HG03159 (cell line): ENCODE data around the gene ASXL3.

Source experiments
- ATAC-seq: cut with Tn5 transposase; IDR thresholded peaks from one replicate; pipeline ENCODE4 v1.9.1; 2021; ENCODE audit warnings: mild to moderate bottlenecking, moderate library complexity; ENCODE audit not compliant: unreplicated experiment

ASXL3 gene

DNA sequence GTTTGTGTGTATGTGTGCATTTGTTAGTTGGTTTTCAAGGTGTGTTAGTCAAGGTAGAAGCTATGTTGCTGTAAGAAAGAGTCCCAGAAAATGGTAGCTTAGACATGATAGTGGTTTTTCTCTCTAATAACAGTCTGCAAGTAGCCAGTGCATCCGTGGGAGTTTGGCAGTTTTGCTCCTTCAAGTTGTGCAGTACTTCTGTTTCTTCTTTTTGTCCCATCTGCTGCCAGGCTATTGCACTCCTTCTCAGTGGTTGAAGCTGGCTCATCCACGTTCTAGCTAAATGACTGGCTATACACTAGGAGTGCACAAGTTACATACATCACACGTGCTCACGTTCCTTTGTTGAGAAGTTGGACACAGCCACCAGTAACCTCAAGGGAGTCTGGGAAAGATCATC is 134.7 kb downstream of the ASXL3 start:
- no peak for ATAC-seq

- ATAC-seq: no peak
Measured at GRCh38 chr18:33716061-33716683, 138.2 kb downstream of the ASXL3 start.

DNA sequence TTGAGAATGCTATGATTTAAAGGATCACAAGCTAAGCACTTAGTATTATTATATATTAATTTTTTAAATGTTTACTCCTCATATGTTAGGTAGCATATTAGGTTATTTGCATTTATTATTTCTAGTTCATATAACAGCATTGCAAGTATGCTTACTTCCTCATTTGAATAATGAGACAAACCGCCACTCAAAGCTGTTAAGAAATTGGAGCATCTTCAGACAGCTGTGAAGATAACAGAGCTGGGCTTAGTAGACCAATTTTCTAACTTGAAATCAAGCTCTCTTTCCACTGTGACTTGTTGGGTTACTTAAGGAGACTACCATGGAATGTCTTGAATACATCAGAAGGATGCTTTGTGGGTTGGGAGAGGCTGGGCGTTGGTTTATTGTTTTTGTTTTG is 139.3 kb downstream of the ASXL3 start:
- ATAC-seq: no peak

DNA sequence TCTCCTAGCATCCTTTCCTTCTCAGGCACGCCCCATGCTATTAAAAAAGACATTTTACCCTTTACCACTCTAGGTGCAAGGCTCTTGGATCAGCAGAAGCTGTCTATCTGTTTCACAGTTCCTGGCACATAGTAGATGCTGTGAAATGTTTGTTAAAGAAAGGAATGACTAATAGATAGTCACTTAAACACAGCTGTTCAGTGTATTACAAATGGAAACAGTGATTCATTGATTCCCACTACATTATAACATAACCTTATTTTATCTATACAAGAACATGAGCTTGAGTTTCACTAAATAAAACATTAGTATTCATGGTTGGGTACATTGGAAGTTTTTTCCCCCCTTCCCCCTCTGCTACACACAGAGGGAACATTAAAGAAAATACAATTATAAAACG is 142.1 kb downstream of the ASXL3 start:
- ATAC-seq: no peak

DNA sequence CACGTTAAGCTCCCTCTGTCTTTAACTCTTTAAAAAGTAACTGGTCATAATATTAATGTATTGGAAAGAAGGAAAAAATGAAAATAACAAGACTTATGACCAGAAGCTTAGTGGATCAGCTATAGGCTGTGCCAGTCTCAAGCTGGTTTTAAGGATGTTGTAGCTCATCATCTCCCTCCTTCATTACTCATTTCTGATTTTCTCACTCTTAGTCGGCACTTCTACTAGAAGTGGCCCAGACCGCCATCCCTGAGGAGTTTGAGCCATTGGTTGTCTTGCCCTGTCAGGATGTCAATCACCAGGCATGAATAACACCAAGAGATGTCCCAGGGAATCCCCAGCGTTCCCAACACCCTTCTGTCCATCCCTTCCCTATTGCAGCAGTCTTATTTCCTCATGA is 151.5 kb downstream of the ASXL3 start:
- no peak for ATAC-seq

GRCh38 chr18:33733376-33733775 is 155.4 kb downstream of the ASXL3 start:
- no peak for ATAC-seq

DNA sequence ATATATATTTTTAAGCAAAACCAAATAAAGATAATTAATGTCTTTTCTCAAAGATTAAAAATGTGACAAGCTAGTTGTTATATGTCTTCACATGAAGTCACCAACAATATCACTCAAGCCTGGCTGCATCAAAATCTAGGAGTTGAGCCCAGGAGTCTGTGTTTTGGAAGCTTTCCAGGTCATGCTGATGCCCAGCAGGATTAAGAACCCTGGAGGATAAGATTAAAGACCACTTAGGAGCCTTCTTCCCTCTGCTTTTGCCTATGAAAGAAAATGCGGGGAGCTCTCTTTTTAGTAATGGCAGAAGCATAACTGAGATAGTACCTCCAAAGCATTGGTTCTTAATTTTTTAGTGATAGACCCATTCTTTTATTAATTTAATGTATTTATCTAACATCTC is 157.4 kb downstream of the ASXL3 start:
- no peak for ATAC-seq

GRCh38 chr18:33741760-33742159 is 163.7 kb downstream of the ASXL3 start:
- no peak for ATAC-seq

DNA sequence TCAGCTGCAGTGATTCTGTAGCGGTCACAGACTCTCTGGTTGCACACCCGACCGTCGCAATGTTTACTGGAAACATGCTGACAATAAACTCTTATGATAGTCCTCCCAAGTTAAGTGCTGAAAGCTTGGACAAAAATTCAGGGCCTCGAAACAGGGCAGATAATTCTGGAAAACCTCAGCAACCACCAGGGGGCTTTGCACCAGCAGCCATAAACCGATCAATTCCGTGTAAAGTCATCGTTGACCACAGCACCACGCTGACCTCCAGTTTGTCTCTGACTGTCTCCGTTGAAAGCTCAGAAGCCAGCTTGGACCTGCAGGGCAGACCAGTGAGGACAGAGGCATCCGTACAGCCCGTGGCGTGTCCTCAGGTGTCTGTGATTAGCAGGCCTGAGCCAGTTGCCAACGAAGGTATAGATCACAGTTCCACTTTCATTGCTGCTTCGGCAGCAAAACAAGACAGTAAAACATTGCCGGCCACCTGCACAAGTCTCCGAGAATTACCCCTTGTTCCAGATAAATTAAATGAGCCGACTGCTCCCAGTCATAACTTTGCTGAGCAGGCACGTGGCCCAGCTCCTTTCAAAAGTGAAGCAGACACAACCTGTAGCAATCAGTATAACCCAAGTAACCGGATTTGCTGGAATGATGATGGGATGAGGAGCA is 166.1 kb downstream of the ASXL3 start:
- ATAC-seq: no peak

- no peak for ATAC-seq
Measured at GRCh38 chr18:33745151-33745795, 167.3 kb downstream of the ASXL3 start.

DNA sequence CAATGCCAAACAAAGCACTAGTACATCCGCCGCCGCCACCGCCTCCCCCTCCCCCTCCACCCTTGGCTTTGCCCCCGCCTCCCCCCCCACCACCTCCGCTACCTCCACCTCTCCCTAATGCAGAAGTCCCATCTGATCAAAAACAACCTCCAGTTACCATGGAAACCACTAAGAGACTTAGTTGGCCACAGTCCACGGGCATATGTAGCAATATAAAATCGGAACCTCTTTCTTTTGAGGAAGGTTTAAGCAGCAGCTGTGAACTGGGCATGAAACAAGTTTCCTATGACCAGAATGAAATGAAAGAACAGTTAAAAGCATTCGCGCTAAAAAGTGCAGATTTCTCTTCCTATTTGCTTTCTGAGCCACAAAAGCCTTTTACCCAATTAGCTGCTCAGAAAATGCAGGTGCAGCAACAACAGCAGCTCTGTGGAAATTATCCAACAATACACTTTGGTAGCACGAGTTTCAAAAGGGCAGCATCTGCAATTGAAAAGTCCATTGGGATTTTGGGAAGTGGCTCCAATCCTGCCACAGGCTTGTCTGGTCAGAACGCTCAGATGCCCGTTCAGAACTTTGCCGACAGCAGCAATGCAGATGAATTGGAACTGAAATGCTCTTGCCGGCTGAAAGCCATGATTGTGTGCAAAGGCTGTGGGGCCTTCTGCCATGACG is 168.0 kb downstream of the ASXL3 start:
- ATAC-seq: no peak

GRCh38 chr18:33749834-33750233 is 171.8 kb downstream of the ASXL3 start:
- ATAC-seq: no peak

DNA sequence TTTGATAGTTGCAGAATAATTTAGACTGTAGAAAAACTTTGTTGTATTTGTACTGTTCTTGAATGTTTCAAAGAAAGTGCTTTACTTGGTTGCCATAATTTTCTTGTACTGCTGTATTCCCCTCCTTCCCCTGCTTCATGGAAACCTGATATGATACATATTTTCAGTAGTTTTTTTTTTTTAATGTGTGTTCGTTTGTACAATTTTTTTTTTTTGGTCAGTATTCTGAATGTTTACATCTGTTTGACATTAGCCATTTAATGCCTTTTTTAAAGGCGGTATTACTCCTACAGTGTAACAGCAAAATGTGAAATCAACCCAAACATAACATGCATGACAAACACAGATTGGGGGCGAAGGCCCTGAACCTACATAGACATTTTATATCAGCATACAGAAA is 172.3 kb downstream of the ASXL3 start:
- ATAC-seq: no peak

GRCh38 chr18:33751613-33752221 is 173.7 kb downstream of the ASXL3 start:
- ATAC-seq: peak; percentile 55

GRCh38 chr18:33755391-33755790 is 177.4 kb downstream of the ASXL3 start:
- ATAC-seq: no peak

- ATAC-seq: no peak
Measured at GRCh38 chr18:33755931-33756560, 178.0 kb downstream of the ASXL3 start.

DNA sequence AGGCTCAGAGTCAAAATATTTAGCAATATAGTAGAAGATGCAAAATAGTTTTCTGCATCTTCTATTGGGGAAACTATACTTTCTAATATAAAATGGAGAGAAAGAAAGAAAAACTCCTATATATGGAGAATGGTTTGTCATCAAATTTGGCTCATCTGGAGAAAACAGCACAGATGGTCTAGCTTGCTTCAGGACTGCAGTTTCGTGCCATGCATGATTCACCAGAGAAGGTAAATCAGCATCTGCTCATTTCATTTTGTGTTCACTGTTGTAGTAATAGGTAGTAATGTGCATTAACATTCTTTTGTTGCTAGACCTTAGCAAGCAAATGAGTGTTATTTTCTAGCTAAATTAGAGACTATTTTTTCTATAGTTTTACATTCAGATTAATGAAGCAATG is 179.0 kb downstream of the ASXL3 start:
- ATAC-seq: no peak

GRCh38 chr18:33761363-33761762 is 183.3 kb downstream of the ASXL3 start:
- no peak for ATAC-seq

- ATAC-seq: no peak
Measured at GRCh38 chr18:33781429-33781828, 203.4 kb downstream of the ASXL3 start.
